ES-I3 (cell line): ENCODE data around the gene TUNAR.

Experiments used
- H3K36me3 ChIP-seq: 2 replicates; pipeline ENCODE4 v1.6.1; 2013; ENCODE audit warnings: mild to moderate bottlenecking, low read length, control low read depth, moderate library complexity; ENCODE audit not compliant: insufficient read depth
- H3K4me1 ChIP-seq: 2 replicates; pipeline ENCODE4 v1.6.1; 2013; ENCODE audit warnings: mild to moderate bottlenecking, control low read depth, low read length; ENCODE audit not compliant: insufficient read depth
- H3K9ac ChIP-seq: 2 replicates; pipeline ENCODE4 v1.6.1; 2013; ENCODE audit warnings: low read depth, mild to moderate bottlenecking, low read length, moderate library complexity
- H3K9me3 ChIP-seq: 2 replicates; pipeline ENCODE4 v1.6.1; 2013; ENCODE audit warnings: mild to moderate bottlenecking, low read length, moderate library complexity; ENCODE audit not compliant: control insufficient read depth, insufficient read depth

Gene TUNAR

GRCh38 chr14:95911456-95911855 lies 34.8 kb downstream of the TUNAR start:
- Histone ChIP-seq H3K36me3 (peaks cover 2% of the 10 kb centered on the region; the same call in 1 of the 2 replicates), H3K9me3 (no peaks in the 10 kb centered on the region), H3K9ac (no peak overlapping the region), H3K4me1 (peaks cover 23% of the 10 kb centered on the region; the same call in 1 of the 2 replicates)

GRCh38 chr14:95915330-95915729 lies 38.7 kb downstream of the TUNAR start:
- H3K9me3 ChIP-seq: no peaks in the 10 kb centered on the region
- peaks cover 9% of the 10 kb centered on the region; the same call in 1 of the 2 replicates for H3K36me3 ChIP-seq
- H3K4me1 ChIP-seq: peaks cover 25% of the 10 kb centered on the region; the same call in 1 of the 2 replicates
- no peak overlapping the region for H3K9ac ChIP-seq

GRCh38 chr14:95918466-95918865 lies 41.8 kb downstream of the TUNAR start:
- Histone ChIP-seq H3K4me1 (peaks cover 22% of the 10 kb centered on the region; the same call in 1 of the 2 replicates), H3K9me3 (no peaks in the 10 kb centered on the region), H3K9ac (no peak overlapping the region), H3K36me3 (peaks cover 9% of the 10 kb centered on the region; the same call in 1 of the 2 replicates)

- Histone ChIP-seq H3K4me1 (peaks cover 7% of the 10 kb centered on the region; the same call in 1 of the 2 replicates), H3K9ac (no peak overlapping the region), H3K36me3 (peaks cover 9% of the 10 kb centered on the region; the same call in 1 of the 2 replicates), H3K9me3 (no peaks in the 10 kb centered on the region)
Observed at GRCh38 chr14:95920769-95921438, 44.3 kb downstream of the TUNAR start.

GRCh38 chr14:95922080-95922479 lies 45.4 kb downstream of the TUNAR start:
- no peaks in the 10 kb centered on the region for H3K9me3 ChIP-seq

GRCh38 chr14:95928751-95929150 lies 52.1 kb downstream of the TUNAR start:
- 0 out of 2 replicates have a peak, but pooled peaks cover 6% of the 10 kb centered on the region for H3K4me1 ChIP-seq
- no peak overlapping the region for H3K9ac ChIP-seq
- no peaks in the 10 kb centered on the region for H3K36me3 ChIP-seq
- H3K9me3 ChIP-seq: no peaks in the 10 kb centered on the region

More at GRCh38 chr14:95922080-95922479, 45.4 kb downstream of the TUNAR start:
- Histone ChIP-seq H3K9ac (no peak overlapping the region), H3K4me1 (peaks cover 7% of the 10 kb centered on the region; the same call in 1 of the 2 replicates), H3K36me3 (peaks cover 9% of the 10 kb centered on the region; the same call in 1 of the 2 replicates)

- H3K4me1 ChIP-seq: 0 out of 2 replicates have a peak, but pooled peaks cover 6% of the 10 kb centered on the region
- no peaks in the 10 kb centered on the region for H3K36me3 ChIP-seq
- no peak overlapping the region for H3K9ac ChIP-seq
- H3K9me3 ChIP-seq: no peaks in the 10 kb centered on the region
Observed at GRCh38 chr14:95931384-95931783, 54.8 kb downstream of the TUNAR start.

- H3K36me3 ChIP-seq: no peaks in the 10 kb centered on the region
- H3K9me3 ChIP-seq: no peaks in the 10 kb centered on the region
- no peaks in the 10 kb centered on the region for H3K4me1 ChIP-seq
- no peak overlapping the region for H3K9ac ChIP-seq
Observed at GRCh38 chr14:95935228-95935822, 58.7 kb downstream of the TUNAR start.

- Histone ChIP-seq H3K9ac (no peak overlapping the region), H3K4me1 (no peaks in the 10 kb centered on the region), H3K36me3 (no peaks in the 10 kb centered on the region), H3K9me3 (no peaks in the 10 kb centered on the region)
Observed at GRCh38 chr14:95936041-95936440, 59.4 kb downstream of the TUNAR start.

- H3K4me1 ChIP-seq: no peaks in the 10 kb centered on the region
- H3K9ac ChIP-seq: no peak overlapping the region
- no peaks in the 10 kb centered on the region for H3K36me3 ChIP-seq
- H3K9me3 ChIP-seq: peaks cover 9% of the 10 kb centered on the region; the same call in 1 of the 2 replicates
Observed at GRCh38 chr14:95939335-95939734, 62.7 kb downstream of the TUNAR start.

- H3K9ac ChIP-seq: no peak overlapping the region
- no peaks in the 10 kb centered on the region for H3K4me1 ChIP-seq
- no peaks in the 10 kb centered on the region for H3K36me3 ChIP-seq
- peaks cover 11% of the 10 kb centered on the region; the same call in 1 of the 2 replicates for H3K9me3 ChIP-seq
Observed at GRCh38 chr14:95941897-95942296, 65.3 kb downstream of the TUNAR start.

GRCh38 chr14:95943699-95944098 lies 67.1 kb downstream of the TUNAR start:
- H3K4me1 ChIP-seq: peaks cover 6% of the 10 kb centered on the region
- peaks cover 12% of the 10 kb centered on the region; the same call in 1 of the 2 replicates for H3K9me3 ChIP-seq
- no peaks in the 10 kb centered on the region for H3K36me3 ChIP-seq
- H3K9ac ChIP-seq: no peak overlapping the region

- peaks cover 13% of the 10 kb centered on the region for H3K4me1 ChIP-seq
Observed at GRCh38 chr14:95944462-95944861, 67.8 kb downstream of the TUNAR start.

GRCh38 chr14:95946867-95947266 lies 70.2 kb downstream of the TUNAR start:
- peaks cover 14% of the 10 kb centered on the region for H3K4me1 ChIP-seq
- H3K9ac ChIP-seq: no peak overlapping the region; the same call in 1 of the 2 replicates
- no peaks in the 10 kb centered on the region for H3K36me3 ChIP-seq
- H3K9me3 ChIP-seq: peaks cover 12% of the 10 kb centered on the region; the same call in 1 of the 2 replicates

More at GRCh38 chr14:95944462-95944861, 67.8 kb downstream of the TUNAR start:
- peaks cover 12% of the 10 kb centered on the region; the same call in 1 of the 2 replicates for H3K9me3 ChIP-seq
- H3K9ac ChIP-seq: no peak overlapping the region
- H3K36me3 ChIP-seq: no peaks in the 10 kb centered on the region
